Inflammatory macrophage treated with lipopolysaccharide for 4 hours (primary cell): ENCODE data around the gene C12orf75.
"Not testable (repeated sequence)": the region's sequence is repeated elsewhere in the genome, so short reads cannot be mapped to it uniquely, and the experiment has no call there.

ENCODE experiments used
- DNase-seq: peaks from one replicate; pipeline ENCODE4 v3.0.0-alpha.2; 2020

C12orf75 gene

GRCh38 chr12:105330283-105330930, at the start of gene C12orf75:
Gene C12orf75 (plus strand): TSS chr12:105330691. CDS start chr12:105330892, 201 bp downstream.
- peak; percentile 13 for DNase-seq

DNA sequence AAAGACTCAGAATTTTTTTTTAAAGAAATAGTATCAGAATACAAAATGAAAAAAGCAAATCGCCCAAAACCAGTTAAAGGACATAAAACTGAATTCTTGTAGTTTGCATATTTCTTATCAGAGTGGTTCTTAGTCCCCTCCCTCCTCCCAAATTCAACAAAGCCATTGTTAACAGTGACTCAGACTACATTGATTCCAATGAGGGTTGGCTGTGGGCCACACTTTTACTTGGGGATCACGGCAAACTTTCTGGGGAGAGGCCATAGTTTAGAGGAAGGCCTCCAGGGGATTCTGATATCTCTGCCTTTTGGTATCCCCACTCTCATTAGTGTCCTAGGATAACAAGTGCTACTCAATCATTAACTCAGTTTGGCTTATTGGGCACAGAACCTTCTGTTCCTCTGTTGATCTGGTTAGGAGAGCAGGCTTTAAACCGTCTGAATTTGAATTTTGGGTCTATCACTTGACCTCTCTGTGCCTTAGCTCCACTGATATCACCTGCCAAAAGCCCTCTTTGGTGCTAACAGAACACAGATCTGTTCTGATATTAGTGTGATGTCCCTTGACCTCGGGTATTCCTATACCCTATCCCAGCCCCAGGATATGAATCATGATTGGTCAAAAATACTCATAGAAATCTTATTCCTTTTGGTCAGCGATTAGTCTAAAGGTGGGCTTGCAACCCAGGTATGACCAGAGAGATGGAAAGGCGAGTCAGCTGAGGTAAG, 49.4 kb upstream of the C12orf75 start:
- DNase-seq: no peak

GRCh38 chr12:105281694-105282049, 48.8 kb upstream of the C12orf75 start:
- no peak for DNase-seq

DNA sequence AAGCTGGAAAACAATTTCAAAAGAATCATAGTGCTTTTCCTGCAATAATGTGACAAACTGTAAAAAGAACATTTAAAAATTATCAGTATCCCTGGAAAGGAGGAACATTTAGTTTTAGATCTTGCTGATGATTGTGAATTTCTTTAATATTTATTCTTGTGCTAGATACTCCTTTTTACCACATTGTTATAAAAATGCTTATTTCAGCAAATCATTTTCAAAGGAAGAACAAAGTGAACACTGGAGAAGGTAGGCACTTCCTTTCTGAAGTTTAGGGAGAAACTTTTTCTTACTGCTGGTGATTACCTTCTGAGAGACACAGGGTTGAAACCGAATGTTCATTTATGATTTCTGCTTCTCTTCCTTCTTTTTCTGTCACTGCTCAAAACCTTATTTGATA, 45.1 kb upstream of the C12orf75 start:
- no peak for DNase-seq

- DNase-seq: no peak
Measured at GRCh38 chr12:105287408-105287807, 43.1 kb upstream of the C12orf75 start.

GRCh38 chr12:105288311-105288996, 42.0 kb upstream of the C12orf75 start:
- DNase-seq: no peak

DNA sequence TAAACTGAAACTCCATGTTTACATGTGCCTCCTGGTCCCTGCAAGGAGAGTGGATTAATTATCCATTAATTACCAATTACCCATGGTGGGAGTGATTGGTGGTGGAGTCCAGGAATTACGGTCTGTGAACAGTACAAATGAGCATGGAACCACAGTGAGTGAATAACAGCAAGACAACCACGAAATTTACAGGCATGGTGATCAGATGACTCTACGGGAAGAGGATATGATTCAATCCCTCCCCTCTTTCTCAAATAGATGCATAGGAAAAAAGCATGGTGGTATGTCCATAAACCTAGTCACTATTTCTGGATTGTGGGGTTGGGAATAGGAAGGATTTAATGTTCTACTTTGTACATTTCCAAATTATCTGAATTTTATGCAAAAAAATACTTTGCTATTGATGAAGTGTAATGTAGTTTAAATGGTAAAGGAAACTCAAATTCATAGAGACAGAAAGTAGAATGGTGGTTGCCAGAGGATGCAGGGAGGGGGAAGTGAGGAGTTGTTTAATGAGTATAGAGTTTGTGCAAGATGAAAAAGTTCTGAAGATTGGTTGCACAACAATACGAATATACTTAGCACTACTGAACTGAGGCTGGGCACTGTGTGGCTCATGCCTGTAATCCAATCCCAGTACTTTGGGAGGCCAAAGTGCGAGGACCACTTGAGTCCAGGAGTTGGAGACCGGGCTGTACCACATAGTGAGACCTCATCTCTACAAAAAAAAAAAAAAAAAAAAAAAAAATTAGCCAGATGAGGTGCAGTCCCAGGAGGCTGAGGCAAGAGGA, 41.2 kb upstream of the C12orf75 start:
- DNase-seq: peak; percentile 53

DNA sequence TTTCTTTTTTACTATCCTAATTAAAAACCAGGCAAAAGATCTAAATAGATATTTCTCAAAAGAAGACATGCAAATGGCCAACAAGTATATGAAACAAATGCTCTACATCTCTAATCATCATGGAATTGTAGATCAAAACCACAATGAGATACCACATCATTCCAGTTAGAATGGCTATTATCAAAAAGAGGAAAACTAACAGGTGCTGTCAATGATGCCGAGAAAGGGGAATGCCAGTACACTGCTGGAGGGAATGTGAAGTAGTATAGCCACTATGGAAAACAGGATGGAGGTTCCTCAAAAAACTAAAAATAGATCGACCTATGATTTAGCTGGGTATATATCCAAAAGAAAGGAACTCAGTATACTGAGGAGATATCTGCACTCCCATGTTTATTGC, 39.0 kb upstream of the C12orf75 start:
- DNase-seq: no peak

DNA sequence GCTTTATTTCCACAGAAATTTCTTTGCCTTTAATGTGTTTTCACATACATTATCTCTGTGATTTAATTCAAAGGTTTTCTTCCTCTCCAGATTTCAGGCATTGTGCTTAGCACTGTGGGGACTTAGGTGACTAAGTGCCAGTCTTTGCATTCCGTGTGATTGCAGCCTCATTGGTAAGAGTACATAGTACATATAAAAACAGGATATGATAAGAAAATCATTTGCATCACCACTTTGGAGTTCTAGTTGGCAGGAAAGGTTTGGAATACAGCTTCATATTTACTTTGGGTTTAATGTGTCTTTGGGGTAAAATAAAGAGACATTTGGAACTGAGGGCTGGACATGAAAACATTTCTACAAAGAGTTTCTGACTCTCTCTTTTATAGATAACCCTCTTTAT, 37.8 kb upstream of the C12orf75 start:
- DNase-seq: no peak

DNA sequence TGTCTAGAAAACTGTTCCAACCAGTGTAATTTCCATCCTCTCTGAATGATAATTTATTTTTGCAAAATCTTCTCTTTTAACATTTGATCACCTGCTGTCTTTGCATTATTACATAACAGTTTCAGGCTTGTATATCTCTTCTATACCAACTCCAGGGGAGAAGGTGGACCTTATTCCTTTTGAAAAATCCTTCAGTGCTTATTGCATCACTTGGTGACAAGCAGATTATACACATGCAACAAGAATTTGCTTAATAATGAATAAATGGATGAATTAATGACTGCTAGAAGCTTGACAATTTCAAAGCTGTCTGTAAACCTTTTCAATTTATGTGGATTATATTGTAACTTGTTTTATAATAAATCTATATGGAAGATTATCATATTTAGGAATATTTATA, 37.3 kb upstream of the C12orf75 start:
- no peak for DNase-seq

GRCh38 chr12:105294161-105294560, 36.3 kb upstream of the C12orf75 start:
- DNase-seq: no peak

- DNase-seq: no peak
Measured at GRCh38 chr12:105294886-105295479, 35.5 kb upstream of the C12orf75 start.

DNA sequence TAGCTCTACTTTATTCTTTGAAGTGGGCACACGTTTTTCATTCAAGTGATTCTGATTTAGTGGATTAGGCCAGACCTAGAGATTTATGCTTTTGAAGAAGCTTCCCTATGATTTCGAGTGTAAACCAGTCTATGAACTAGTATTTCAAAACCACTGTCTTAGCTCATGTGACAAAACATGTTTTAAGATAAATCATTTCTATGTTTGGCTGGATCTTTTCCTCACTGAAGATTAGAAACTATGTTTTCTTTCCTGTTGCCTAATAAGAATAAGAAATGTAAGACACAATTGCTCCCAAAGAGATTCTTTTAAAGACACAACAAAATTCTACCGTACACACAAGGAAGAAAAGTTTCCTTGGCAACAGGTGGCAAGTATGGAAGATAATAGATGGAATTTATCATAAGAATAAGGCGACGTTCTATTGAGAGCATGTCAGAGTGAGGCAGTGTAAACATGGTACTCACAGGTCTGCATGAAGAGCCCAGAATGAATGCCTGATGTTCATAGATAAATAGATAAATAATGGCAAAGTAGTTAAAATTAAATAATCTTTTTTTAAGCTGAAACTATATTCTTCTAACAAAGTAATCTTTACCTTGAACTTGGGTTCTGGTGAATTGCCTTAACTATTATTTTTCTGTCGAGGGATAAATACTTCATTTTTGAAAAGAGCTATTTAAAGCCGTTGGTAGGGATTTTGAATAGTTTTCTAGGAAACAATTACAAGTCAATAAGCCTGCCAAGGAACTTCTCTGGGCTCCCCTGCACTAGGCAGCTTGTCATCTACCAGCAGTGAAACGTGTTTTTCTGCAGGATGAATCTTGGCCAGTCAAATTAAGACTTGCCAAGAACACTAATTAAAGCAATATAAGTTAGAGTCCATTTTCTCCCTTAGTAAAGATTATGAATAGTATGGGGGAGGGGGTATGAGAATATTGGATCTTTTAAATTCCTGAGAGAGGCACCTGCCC, 34.1 kb upstream of the C12orf75 start:
- no peak for DNase-seq

DNA sequence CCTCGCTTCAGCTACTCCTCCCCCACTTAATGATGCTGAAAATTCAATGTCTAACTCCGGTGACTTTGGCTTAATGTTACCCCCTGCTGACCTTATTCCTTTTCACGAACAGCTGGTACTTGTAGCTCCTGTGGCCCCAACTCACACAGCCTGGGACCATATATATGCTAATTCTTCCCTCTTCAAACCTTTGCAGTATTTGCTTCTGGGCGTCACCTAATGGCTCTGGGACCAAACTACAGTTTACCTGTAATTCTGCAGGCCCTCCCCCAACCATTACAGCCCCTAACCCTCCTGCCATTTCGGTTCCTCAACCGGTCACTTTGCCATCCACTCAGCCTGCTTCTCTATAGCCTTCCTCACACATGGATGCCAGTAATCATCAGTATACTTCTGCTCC, 29.6 kb upstream of the C12orf75 start:
- no peak for DNase-seq

DNA sequence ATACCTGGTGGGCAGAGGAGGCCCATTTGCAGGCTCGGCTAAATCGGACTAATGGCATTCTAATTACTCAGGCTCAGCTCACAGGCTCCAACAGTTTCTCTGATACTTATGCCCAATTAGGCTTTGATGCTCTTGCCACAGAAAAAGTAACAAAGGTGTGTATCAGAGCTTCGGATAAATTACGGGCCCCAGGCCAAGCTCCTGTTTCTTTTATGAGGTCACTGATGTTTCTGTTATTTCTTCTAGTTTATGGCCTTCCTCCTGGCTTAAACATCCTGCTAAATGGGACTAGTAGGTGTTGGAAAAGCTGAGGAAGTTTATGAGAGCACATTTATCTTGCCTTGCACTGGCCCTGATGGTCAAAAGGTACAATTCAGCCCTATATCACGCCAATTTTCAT, 28.8 kb upstream of the C12orf75 start:
- no peak for DNase-seq

DNA sequence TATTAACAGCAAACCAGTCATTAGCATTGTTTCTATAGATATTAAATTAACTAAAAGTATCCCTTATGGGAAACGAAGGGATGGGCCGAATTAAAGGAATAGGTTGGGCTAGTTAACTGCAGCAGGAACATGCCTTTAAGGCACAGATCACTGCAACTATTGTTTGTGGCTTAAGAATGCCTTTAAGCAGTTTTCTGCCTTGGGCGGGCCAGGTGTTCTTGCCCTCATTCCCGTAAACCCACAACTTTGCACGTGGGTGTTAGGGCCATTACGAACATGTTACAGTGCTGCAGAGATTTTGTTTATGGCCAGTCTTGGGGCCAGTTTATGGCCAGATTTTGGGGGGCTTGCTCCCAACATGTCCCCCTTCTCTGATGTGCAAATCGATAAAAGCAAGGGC, 27.5 kb upstream of the C12orf75 start:
- DNase-seq: not testable (repeated sequence)

DNA sequence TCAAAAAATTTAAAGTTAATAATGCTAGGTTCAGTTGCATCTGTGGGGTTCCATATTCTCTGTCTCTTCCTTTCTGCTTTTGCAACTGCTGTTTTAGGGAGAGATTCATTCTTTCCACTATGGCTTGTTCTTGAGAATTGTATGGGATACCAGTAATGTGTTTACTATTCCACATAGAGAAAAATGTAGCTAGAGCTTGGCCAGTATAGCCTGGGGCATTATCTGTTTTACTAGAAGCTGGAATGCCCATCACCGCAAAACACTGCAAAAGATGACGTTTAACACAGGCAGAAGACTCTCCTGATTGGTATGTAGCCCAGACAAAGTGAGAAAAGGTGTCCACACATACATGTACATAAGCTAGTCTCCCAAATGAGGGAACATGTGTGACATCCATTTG, 25.9 kb upstream of the C12orf75 start:
- DNase-seq: not testable (repeated sequence)

- DNase-seq: not testable (repeated sequence)
Measured at GRCh38 chr12:105307601-105308314, 22.7 kb upstream of the C12orf75 start.

DNA sequence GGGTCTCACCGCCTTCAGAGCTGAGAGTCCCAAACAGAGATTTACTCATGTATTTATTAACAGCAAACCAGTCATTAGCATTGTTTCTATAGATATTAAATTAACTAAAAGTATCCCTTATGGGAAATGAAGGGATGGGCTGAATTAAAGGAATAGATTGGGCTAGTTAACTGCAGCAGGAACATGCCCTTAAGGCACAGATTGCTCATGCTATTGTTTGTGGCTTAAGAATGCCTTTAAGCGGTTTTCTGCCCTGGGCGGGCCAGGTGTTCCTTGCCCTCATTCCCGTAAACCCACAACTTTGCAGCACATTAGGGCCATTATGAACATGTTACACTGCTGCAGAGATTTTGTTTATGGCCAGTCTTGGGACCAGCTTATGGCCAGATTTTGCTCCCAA, 21.7 kb upstream of the C12orf75 start:
- not testable (repeated sequence) for DNase-seq

- not testable (repeated sequence) for DNase-seq
Measured at GRCh38 chr12:105309384-105309783, 21.1 kb upstream of the C12orf75 start.
